Fibroblast of lung (primary cell): ENCODE results near the gene SLC6A16. TPM values are rescaled to one million over a fixed set of nuclear protein-coding genes. Genes with fewer than 3 reads are reported as not detected.
"Not testable (repeated sequence)": the region's sequence is repeated elsewhere in the genome, so short reads cannot be mapped to it uniquely, and the experiment has no call there.

Source experiments
- DNase-seq, 2 donors: peaks; one replicate each; pipeline versions ENCODE4 v3.0.0 to v3.0.0-alpha.2; 2010; ENCODE audit warnings: low read depth in 2 of 2
- H2AFZ ChIP-seq: 2 replicates; pipeline ENCODE4 v1.5.1; 2012; ENCODE audit warnings: low read length, control low read depth, inconsistent platforms
- H3K27ac ChIP-seq: 2 replicates; pipeline ENCODE4 v1.5.1; 2011; ENCODE audit warnings: low read length, control low read depth; ENCODE audit not compliant: insufficient read depth
- H3K27me3 ChIP-seq: 2 replicates; pipeline ENCODE4 v1.5.1; 2011; ENCODE audit warnings: mild to moderate bottlenecking, low read length; ENCODE audit not compliant: control insufficient read depth, insufficient read depth
- H3K36me3 ChIP-seq: 2 replicates; pipeline ENCODE4 v1.5.1; 2011; ENCODE audit warnings: low read length; ENCODE audit not compliant: control insufficient read depth, insufficient read depth
- H3K4me1 ChIP-seq: 2 replicates; pipeline ENCODE4 v1.5.1; 2011; ENCODE audit warnings: low read length; ENCODE audit not compliant: control insufficient read depth, insufficient read depth; ENCODE audit errors: extremely low read depth
- H3K4me2 ChIP-seq: 2 replicates; pipeline ENCODE4 v1.5.1; 2011; ENCODE audit warnings: low read length, control low read depth; ENCODE audit not compliant: insufficient read depth; ENCODE audit errors: extremely low read depth
- H3K4me3 ChIP-seq, 4 experiments: fragments of 200-600 bp in 1 of 4; sonication (generic) in 1 of 4; replicated peaks in 1 of 4; 2 replicates each; pipeline ENCODE4 v1.5.1; 2011 to 2016; ENCODE audit warnings: low read length in 4 of 4, low read depth in 3 of 4, mild to moderate bottlenecking in 3 of 4, control low read depth in 2 of 4, inconsistent platforms in 1 of 4, mixed read lengths in 1 of 4; ENCODE audit not compliant: insufficient read depth in 1 of 4; ENCODE audit errors: control extremely low read depth in 1 of 4
- H3K79me2 ChIP-seq: 2 replicates; pipeline ENCODE4 v1.5.1; 2012; ENCODE audit warnings: mild to moderate bottlenecking, low read length, inconsistent platforms; ENCODE audit not compliant: control insufficient read depth, insufficient read depth
- H3K9ac ChIP-seq: 2 replicates; pipeline ENCODE4 v1.5.1; 2011; ENCODE audit warnings: mild to moderate bottlenecking, low read length, control low read depth; ENCODE audit not compliant: insufficient read depth
- H3K9me3 ChIP-seq: 2 replicates; pipeline ENCODE4 v1.5.1; 2012; ENCODE audit warnings: low read depth, low read length; ENCODE audit not compliant: control insufficient read depth, insufficient read depth
- H4K20me1 ChIP-seq: 2 replicates; pipeline ENCODE4 v1.5.1; 2011; ENCODE audit warnings: low read length; ENCODE audit not compliant: control insufficient read depth, insufficient read depth; ENCODE audit errors: extremely low read depth
- EZH2 ChIP-seq: IDR thresholded peaks from 2 replicates; pipeline ENCODE4 v1.5.1; 2012; ENCODE audit warnings: low read length, control low read depth, mild to moderate bottlenecking; ENCODE audit errors: missing control alignments
- polyA plus RNA-seq, 2 donors: library from polyadenylated mRNA; depleted of rRNA in 1 of 2; stranded (reverse) in 1 of 2; unstranded in 1 of 2; fragments of >200 nt; gene quantifications; 2 replicates each; pipeline ENCODE4 v1.2.1, GENCODE V29; 2011 to 2012; ENCODE audit warnings: missing spikeins in 1 of 2
- total RNA-seq: library from RNA; depleted of rRNA; stranded (reverse); fragments of >200 nt; gene quantifications from 2 replicates; pipeline ENCODE4 v1.2.1, GENCODE V29; 2014
- TF ChIP-seq, protein P1 (sequence below), 2 donors: IDR thresholded peaks in 1 of 2; conservative IDR thresholded peaks in 1 of 2; 1 replicate in 1 of 2; 2 replicates in 1 of 2; pipeline ENCODE4 v1.5.1; 2011 to 2012; ENCODE audit warnings: low read length in 2 of 2, control low read depth in 1 of 2, inconsistent platforms in 1 of 2, low read depth in 1 of 2, mild to moderate bottlenecking in 1 of 2

The SLC6A16 gene
- total and polyA plus RNA-seq, 2 donors (not counting 1 experiment from before 2014, with no cell fraction given), result under 0.01 to 0.62 TPM

DNA sequence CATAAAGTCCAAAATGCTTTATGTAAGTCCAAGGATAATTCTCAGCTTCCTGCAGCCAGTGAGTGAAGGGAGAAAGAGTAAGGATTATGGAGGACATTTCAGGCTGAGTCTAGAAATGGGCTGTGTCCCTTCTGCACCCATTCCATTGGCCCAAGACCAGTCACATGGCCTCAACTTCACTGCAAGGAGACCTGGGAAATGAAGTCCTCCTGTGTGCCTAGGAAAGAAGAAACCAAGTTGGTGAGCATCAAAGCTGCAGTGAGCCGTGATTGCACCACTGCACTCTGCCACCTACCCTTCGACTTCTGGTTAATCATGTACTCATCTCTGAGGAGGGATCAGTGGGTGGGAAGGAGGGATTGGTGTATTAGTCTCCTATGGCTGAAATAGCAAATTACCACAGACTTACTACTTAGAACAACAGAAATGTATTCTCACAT lies 6.6 kb upstream of the SLC6A16 start:
- H3K27ac ChIP-seq, result no peak overlapping the region
- no peak overlapping the region for H3K4me2 ChIP-seq
- DNase-seq, result peak; percentile 50 to 51
- H3K9ac ChIP-seq, result no peak overlapping the region
- H3K9me3 ChIP-seq, result no peaks in the 10 kb centered on the region
- TF ChIP-seq, protein P1, sequence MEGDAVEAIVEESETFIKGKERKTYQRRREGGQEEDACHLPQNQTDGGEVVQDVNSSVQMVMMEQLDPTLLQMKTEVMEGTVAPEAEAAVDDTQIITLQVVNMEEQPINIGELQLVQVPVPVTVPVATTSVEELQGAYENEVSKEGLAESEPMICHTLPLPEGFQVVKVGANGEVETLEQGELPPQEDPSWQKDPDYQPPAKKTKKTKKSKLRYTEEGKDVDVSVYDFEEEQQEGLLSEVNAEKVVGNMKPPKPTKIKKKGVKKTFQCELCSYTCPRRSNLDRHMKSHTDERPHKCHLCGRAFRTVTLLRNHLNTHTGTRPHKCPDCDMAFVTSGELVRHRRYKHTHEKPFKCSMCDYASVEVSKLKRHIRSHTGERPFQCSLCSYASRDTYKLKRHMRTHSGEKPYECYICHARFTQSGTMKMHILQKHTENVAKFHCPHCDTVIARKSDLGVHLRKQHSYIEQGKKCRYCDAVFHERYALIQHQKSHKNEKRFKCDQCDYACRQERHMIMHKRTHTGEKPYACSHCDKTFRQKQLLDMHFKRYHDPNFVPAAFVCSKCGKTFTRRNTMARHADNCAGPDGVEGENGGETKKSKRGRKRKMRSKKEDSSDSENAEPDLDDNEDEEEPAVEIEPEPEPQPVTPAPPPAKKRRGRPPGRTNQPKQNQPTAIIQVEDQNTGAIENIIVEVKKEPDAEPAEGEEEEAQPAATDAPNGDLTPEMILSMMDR (conservative IDR thresholded peaks at IDR 0.05 in 1 of 2, IDR thresholded peaks at IDR 0.05 in 1 of 2; ENCODE audit: low read depth in 1 of 2, low read length in 2 of 2), result no peak
- no peak for TF ChIP-seq EZH2
- no peak overlapping the region for H2AFZ ChIP-seq
- H4K20me1 ChIP-seq, result no peaks in the 10 kb centered on the region
- no peaks in the 10 kb centered on the region for H3K27me3 ChIP-seq
- H3K79me2 ChIP-seq, result no peaks in the 10 kb centered on the region
- no peak overlapping the region for H3K4me3 ChIP-seq
- H3K4me1 ChIP-seq, result no peaks in the 10 kb centered on the region
- H3K36me3 ChIP-seq, result no peaks in the 10 kb centered on the region

DNA sequence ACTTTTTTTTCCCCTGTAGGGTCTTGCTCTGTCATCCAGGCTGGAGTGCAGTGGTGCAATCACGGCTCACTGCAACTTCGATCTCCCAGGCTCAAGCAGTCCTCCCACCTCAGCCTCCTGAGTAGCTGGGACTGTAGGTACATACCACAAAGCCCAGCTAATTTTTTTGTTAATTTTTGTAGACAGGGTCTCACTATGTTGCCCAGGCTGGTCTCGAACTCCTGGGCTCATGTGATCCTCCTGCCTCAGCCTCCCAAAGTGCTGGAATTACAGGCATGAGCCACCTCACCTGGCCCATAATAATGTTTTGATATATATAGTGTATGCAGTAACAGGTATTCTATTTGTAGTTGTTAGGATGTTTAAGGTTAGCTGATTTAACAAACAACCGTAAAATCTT lies 6.2 kb upstream of the SLC6A16 start:
- H3K27me3 ChIP-seq, H3K4me2 ChIP-seq, H2AFZ ChIP-seq, H3K27ac ChIP-seq, H3K4me1 ChIP-seq, DNase-seq, H3K9ac ChIP-seq, H3K79me2 ChIP-seq, H3K36me3 ChIP-seq, H3K4me3 ChIP-seq, H4K20me1 ChIP-seq, H3K9me3 ChIP-seq: not testable (repeated sequence)

DNA sequence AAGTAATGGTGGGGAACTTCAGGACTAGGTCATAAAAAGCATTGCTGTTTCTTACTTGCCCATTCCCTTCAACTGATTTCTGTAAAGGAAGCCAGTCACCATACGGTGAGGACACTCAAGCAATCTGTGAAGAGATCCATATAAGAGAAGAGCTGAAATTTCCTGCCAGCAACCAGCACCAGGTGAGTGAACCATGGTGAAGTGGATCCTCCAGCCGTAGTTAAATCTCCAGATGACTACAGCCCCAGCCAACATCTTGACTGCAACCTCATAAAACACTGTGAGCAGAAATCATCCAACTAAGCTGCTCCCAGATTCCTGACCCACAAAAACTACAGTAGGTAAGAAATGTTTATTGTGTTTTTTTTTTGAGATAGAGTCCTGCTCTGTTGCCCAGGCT lies 3.8 kb upstream of the SLC6A16 start:
- Histone ChIP-seq H3K4me1 (no peaks in the 10 kb centered on the region), H3K4me2 (no peak overlapping the region), H3K36me3 (no peaks in the 10 kb centered on the region), H3K9ac (no peak overlapping the region), H3K4me3 (no peak overlapping the region), H3K27me3 (no peaks in the 10 kb centered on the region), H4K20me1 (no peaks in the 10 kb centered on the region), H3K27ac (no peak overlapping the region), H2AFZ (no peak overlapping the region), H3K79me2 (no peaks in the 10 kb centered on the region), H3K9me3 (no peaks in the 10 kb centered on the region)
- no peak for DNase-seq
- TF ChIP-seq, protein P1 (conservative IDR thresholded peaks at IDR 0.05 in 1 of 2, IDR thresholded peaks at IDR 0.05 in 1 of 2; ENCODE audit: low read depth in 1 of 2, low read length in 2 of 2), result no peak
- TF ChIP-seq EZH2, result no peak
